ENCODE data around the gene APBA2.

The APBA2 gene

GRCh38 chr15:28917791-28918140 lies 32.0 kb downstream of the APBA2 start:
- no peak for DNase-seq

GRCh38 chr15:28918141-28918983 lies 32.6 kb downstream of the APBA2 start:
- no peak for DNase-seq

- DNase-seq = no peak
These were observed 33.4 kb downstream of the APBA2 start for GRCh38 chr15:28919201-28919635.

- DNase-seq = no peak
These were observed 34.2 kb downstream of the APBA2 start for GRCh38 chr15:28919679-28920655.

GRCh38 chr15:28920781-28921331 lies 35.1 kb downstream of the APBA2 start:
- DNase-seq = no peak

- DNase-seq = no peak
These were observed 35.6 kb downstream of the APBA2 start for GRCh38 chr15:28921336-28921735.

GRCh38 chr15:28921919-28922706 lies 36.3 kb downstream of the APBA2 start:
- DNase-seq = peak; percentile 62

GRCh38 chr15:28922707-28923012 lies 36.9 kb downstream of the APBA2 start:
- DNase-seq = no peak

GRCh38 chr15:28923726-28924280 lies 38.0 kb downstream of the APBA2 start:
- no peak for DNase-seq

GRCh38 chr15:28927043-28927442 lies 41.3 kb downstream of the APBA2 start:
- DNase-seq = no peak

GRCh38 chr15:28929200-28929599 lies 43.4 kb downstream of the APBA2 start:
- DNase-seq = no peak

GRCh38 chr15:28930011-28930410 lies 44.2 kb downstream of the APBA2 start:
- no peak for DNase-seq

- DNase-seq = no peak
These were observed 44.9 kb downstream of the APBA2 start for GRCh38 chr15:28930476-28931291.

GRCh38 chr15:28931828-28932227 lies 46.1 kb downstream of the APBA2 start:
- no peak for DNase-seq

- DNase-seq = no peak
These were observed 46.6 kb downstream of the APBA2 start for GRCh38 chr15:28932361-28932760.

- DNase-seq = no peak
These were observed 48.1 kb downstream of the APBA2 start for GRCh38 chr15:28933710-28934445.

GRCh38 chr15:28934645-28935044 lies 48.9 kb downstream of the APBA2 start:
- no peak for DNase-seq

GRCh38 chr15:28935316-28935715 lies 49.5 kb downstream of the APBA2 start:
- no peak for DNase-seq

GRCh38 chr15:28936081-28936480 lies 50.3 kb downstream of the APBA2 start:
- DNase-seq = no peak

GRCh38 chr15:28936481-28936881 lies 50.7 kb downstream of the APBA2 start:
- no peak for DNase-seq

GRCh38 chr15:28937271-28937670 lies 51.5 kb downstream of the APBA2 start:
- DNase-seq = no peak

All from eye (tissue), 1 donor.